ENCODE measurements around the gene GNAO1.

- TF ChIP-seq CTCF (IDR thresholded peaks at IDR 0.05), result no peak
- TF ChIP-seq POLR2A (IDR thresholded peaks at IDR 0.05), result no peak
These were observed 114.8 kb downstream of the GNAO1 start for GRCh38 chr16:56305956-56306565.

Data from esophagus squamous epithelium (tissue), 4 donors.